Activated T-cell treated with anti-CD3 and anti-CD28 coated beads for 4 hours (primary cell): ENCODE measurements around the gene EP400.

ENCODE experiments used
- DNase-seq: peaks from one replicate; pipeline ENCODE4 v3.0.0-alpha.2; 2020

Gene EP400

GRCh38 chr12:131990066-131990979 is 40.6 kb downstream of the EP400 start:
- no peak for DNase-seq

- no peak for DNase-seq
These were observed 41.2 kb downstream of the EP400 start for GRCh38 chr12:131990980-131991305.

- DNase-seq, result no peak
These were observed 42.2 kb downstream of the EP400 start for GRCh38 chr12:131991816-131992430.

- no peak for DNase-seq
These were observed 44.8 kb downstream of the EP400 start for GRCh38 chr12:131994589-131994988.

GRCh38 chr12:132000286-132000872 is 50.6 kb downstream of the EP400 start:
- no peak for DNase-seq

GRCh38 chr12:132003846-132004245 is 54.1 kb downstream of the EP400 start:
- DNase-seq, result no peak

GRCh38 chr12:132004946-132005345 is 55.2 kb downstream of the EP400 start:
- no peak for DNase-seq

- DNase-seq, result no peak
These were observed 56.4 kb downstream of the EP400 start for GRCh38 chr12:132006056-132006680.

GRCh38 chr12:132007041-132007440 is 57.3 kb downstream of the EP400 start:
- no peak for DNase-seq

GRCh38 chr12:132009336-132009859 is 59.7 kb downstream of the EP400 start:
- DNase-seq, result no peak

- no peak for DNase-seq
These were observed 63.3 kb downstream of the EP400 start for GRCh38 chr12:132012919-132013568.

- DNase-seq, result no peak
These were observed 64.6 kb downstream of the EP400 start for GRCh38 chr12:132014092-132014914.

- no peak for DNase-seq
These were observed 65.2 kb downstream of the EP400 start for GRCh38 chr12:132014915-132015280.

GRCh38 chr12:132015686-132016430 is 66.1 kb downstream of the EP400 start:
- DNase-seq, result no peak

- no peak for DNase-seq
These were observed 68.6 kb downstream of the EP400 start for GRCh38 chr12:132018193-132018916.

GRCh38 chr12:132019891-132020290 is 70.1 kb downstream of the EP400 start:
- DNase-seq, result no peak

- DNase-seq, result no peak
These were observed 70.5 kb downstream of the EP400 start for GRCh38 chr12:132020292-132020691.

- DNase-seq, result no peak
These were observed 71.5 kb downstream of the EP400 start for GRCh38 chr12:132021031-132021871.

GRCh38 chr12:132021965-132022364 is 72.2 kb downstream of the EP400 start:
- no peak for DNase-seq

GRCh38 chr12:132023658-132024057 is 73.9 kb downstream of the EP400 start:
- no peak for DNase-seq
